Islet precursor cell (in vitro differentiated cells): ENCODE measurements around the gene STX2.
"Not testable (repeated sequence)": the region's sequence is repeated elsewhere in the genome, so short reads cannot be mapped to it uniquely, and the experiment has no call there.

Experiments
- DNase-seq: peaks from one replicate; pipeline ENCODE4 v3.0.0-alpha.2; 2018

STX2 gene

DNA sequence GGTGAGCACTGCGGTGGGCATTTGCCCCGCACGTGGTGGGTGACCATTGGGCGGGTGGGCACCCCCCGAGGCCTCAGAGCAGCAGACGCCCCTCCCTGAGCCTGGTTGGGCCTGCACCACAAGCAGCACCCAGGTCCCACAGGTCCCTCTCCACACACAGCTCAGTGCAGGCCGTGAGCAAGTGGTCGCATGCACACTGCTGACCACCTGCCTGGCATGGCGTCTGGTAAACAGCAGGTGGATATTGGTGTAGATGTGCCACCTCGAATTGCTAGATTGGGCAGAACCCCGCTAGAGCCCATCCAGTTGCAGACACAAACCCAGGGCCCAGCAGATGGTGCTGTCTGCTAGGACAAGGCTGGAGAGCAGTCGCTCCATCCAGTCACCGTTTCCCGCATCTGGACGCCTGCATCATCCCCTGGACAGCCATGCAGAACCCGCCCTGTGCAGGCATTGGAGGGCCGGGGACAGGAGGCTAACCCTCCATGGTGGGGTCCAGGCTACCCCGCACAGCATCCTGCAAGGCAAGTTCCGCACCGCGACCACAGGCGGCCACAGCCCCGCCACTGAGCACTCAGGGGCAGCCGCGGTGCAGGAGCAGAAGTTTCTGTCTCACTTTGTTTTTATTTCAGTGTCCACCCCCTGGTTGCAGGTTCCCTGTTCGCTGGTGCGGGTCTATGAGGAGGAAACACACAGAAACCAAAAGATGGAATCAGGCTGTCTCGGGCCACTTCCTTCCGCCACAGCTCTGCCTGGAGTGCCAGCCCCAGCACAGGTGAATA lies 77.3 kb downstream of the STX2 start:
- peak; percentile 91 for DNase-seq

DNA sequence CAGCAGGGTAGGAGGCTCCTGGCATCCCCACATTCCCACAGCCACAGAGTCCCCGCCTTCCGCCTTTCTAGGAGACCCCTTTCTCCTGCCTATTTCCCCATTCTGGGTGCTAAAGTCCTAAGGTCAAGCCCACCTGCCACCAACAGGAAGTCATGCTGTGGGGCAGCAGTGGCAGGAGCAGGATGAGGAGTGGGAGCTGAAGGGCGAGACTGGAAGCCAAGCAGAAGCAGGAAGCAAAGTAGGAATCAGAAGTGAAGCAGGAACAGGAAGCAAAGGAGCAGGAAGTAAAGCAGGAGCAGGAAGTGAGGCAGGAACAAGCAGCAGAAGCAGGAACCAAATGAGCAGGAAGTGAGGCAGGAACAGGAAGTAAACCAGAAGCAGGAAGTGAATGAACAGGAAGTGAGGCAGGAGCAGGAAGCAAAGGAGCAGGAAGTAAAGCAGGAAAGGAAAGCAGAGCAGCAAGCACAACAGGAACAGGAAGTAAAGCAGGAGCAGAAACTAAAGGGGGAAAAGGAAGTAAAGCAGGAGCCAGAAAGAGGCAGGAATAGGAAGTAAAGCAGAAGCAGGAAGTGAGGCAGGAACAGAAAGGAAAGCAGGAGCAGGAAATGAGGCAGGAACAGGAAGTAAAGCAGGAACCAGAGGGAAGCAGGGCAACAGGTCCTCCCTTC lies 84.7 kb downstream of the STX2 start:
- DNase-seq = no peak

DNA sequence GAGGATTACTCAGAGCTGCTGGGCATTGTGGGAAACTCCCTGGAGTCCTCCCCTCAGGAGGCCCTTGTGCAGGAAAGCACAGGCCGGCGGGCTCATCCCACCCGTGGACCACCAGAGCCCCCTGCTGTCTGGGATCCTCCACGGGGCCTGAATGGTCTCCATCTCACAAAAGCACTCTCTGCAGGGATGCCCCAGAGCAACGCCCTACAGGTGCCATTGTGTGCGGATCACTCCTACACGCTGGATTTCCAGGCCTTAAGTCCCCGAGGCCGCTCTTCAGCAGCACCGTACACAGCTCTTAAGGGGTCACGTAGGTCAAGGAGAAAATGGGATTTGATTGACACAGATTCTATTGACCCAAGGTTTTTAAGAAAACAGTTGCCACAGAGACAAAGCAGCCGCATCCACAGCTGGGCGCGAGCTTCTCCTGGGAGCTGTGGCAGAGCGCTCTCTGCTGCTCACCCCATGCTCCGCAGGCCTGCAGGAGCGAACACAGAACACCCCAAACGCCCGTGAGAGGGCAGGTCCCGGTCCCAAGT lies 86.3 kb downstream of the STX2 start:
- peak; percentile 68 for DNase-seq

DNA sequence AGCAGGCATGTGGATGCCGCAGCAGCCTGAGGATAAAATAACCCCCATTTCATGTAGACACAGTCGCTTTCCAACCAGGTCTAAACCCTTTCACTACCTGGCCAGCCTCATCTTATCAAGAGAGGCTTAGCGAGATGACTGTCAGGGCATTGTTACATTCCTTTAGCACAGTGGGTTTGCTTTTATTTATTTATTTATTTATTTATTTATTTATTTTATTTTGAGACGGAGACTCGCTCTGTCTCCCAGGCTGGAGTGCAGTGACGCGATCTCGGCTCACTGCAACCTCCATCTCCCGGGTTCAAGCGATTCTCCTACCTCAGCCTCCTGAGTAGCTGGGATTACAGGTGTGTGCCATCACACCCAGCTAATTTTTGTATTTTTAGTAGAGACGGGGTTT lies 87.0 kb downstream of the STX2 start:
- not testable (repeated sequence) for DNase-seq

DNA sequence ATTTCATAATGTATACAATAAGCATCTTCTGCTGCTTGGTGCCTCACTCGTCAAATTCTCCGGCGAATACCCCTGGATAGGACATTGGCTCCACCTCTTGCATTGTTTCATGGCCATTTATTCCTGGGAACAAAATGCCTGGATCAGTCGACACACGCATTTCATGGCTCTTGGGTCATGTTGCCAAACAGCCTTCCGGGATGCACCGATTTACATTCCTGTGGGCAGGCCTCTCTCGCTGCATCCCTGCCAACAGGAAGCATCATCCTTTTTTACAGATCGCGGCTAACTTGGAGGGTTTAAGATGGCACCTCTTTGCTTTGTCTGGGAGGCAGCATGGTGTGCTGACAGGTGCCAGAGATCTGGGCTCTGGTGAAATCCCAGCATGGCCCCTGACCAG lies 90.3 kb downstream of the STX2 start:
- peak; percentile 46 for DNase-seq

DNA sequence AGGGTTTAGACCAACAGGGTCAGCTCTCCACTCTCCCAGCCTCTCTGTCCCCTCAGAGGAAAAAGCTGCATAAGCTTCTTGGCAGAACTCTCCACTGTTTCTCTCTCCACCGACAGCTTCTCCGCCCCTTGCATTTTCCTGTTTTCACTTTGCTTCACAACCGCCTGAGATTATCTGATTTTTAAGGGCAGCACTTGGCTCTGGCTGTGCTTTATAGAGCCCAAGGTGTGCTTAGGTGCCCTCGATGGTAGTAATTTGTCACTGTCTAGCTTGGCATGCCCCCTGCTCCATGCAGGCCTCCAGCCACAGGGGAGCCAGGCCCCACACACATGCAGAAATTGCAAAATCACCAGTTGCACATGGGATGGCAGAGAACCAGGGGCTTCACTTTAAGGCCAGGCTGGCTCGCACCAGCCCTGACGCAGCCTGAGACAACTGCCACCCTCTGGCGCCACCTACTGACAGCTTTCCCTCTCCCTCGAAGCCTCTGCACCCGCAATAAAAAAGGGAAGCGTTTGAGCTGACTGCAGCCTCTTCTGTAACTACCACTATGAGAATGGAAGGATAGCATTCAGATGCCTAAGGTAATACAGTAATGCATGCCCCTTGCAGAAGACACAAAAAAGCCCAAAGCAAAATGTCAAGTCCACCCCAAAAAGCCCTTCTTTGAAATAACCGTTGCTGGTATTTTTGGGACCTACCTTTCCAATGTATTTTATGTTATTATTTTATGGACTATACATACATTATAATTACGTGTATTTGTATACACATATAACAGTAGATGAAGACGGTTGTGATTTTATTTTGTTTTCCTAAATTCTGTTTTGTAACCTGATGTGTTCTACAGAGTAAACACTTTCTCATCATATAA lies 90.9 kb downstream of the STX2 start:
- DNase-seq = peak; percentile 91

DNA sequence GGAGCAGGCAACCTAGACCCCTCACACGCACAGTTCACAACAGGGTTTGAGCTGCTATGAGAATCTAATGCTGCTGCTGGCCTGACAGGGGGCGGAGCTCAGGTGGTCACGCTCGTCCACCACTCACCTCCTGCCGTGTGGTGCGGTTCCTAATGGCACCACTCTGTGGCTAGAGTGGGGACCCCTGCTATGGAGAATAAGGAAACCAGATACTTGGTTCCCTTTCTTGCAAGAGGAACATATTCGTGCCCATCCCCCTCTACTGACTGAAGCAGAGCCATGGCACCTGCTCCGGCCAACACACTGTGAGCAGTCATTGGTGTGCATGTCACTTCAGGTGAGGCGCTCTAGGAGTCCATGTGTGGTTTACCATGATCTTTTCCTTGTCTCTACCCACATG lies 92.5 kb downstream of the STX2 start:
- peak; percentile 43 for DNase-seq

DNA sequence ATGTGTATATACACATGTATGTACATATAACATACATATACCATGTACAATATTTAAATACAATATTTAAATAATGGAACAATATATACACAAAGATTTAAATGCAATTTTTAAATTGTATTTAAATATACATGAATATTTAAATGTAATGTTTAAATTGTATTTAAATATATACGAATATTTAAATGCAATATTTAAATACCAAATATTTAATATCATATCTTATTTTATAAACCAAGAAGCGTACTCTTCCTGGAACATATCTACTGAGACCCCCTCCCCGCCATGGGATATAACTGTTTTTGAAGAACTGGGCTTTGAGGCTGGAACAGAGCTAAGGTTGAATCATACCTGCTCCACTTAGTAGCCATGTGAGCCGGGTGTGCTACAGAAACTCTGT lies 93.1 kb downstream of the STX2 start:
- DNase-seq = no peak

DNA sequence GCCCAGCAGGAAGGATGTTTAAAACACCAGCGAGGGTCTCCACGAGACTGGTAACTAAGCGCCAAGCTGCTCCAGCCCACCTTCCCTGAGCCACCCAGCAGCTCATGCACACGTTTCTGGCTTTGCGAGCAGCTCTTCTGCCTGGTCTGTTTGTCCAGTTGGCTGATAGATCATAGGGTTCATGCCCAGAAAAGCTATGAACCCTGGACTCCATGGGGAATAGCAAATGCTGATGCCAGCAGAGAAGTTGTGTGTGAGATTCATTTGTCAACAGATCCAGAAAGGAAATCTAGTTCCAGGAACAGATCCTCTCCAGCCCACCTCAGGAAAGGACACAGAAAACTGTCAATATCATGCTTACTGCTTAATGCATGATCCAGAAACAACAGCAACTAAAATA lies 94.8 kb downstream of the STX2 start:
- DNase-seq = no peak

DNA sequence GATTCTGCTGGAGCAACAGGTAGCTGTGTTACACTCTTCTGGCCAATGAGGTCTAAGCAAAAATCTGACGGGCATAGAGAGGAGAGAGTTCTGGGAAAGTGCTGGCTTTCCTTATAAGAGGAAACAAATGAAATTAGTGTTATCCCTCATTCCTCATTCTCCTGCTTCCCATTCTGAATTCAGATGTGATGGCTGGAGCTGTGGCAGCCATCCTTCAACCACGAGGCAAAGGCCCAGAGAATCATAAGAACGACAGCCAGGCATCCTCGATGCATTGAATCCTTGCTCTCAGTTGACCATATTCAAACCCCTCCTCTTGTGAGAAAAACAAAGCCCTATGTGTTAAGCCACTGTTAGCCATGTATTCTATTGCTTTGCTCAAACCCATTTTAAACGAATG lies 95.4 kb downstream of the STX2 start:
- DNase-seq = no peak

DNA sequence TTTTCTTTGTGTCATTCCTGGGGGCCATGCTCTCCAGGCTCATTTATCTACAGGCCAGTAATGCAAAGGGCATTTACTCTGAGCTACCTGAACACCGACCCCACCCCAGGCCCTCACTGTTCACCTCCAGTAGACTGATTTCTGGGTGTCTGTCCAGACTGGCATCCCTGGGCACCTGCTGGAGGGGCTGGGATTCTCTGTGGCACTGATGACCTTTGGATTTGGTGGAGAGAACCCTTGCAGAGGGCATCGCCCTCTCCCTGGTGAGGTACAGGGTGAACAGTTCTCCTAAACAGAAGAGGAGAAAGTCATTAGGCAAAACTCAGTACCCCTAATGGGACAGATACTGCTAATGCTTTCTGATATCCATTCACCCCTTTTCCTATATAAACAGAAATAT lies 95.9 kb downstream of the STX2 start:
- DNase-seq = no peak

DNA sequence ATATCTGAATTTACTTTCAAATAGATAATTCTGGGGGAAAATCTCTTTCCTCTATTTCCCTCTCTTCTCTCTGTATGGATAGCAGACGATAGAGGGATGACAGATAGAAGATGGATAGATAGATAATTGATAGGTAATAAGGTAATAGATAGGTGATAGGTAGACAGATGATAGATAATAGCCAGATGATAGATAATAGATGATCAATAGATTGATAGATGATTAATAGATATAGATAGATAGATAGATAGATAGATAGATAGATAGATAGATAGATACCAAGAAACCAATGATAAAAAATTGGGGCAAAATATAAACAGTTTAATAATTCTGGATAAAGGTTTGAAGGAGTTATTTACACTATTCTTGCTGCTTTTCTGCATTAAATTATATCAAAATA lies 96.3 kb downstream of the STX2 start:
- DNase-seq = no peak

DNA sequence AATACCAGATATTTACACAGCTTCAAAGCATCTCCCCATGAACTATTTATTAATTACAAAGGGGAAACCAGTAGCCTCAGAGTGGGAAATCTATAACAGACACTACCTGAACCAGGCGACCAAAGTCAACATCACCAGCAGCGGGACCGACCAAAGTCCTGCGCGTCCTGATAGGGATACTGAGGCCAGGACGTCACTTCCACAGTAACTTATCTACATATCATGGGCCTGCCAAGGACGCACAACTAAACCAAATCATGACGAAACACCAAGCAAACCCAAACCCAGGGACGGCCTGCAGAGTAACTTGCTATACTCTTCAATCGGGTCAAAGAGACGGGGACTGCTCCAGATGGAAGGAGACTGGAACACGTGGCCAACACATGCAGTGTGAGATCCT lies 96.9 kb downstream of the STX2 start:
- DNase-seq = no peak
